Mesodermal cell (in vitro differentiated cells): ENCODE data around the gene IQGAP1.
"Not testable (repeated sequence)": the region's sequence is repeated elsewhere in the genome, so short reads cannot be mapped to it uniquely, and the experiment has no call there.

Source experiments
- H3K27ac ChIP-seq: 2 replicates; pipeline ENCODE4 v1.7.0; 2013; ENCODE audit warnings: mild to moderate bottlenecking, low read depth, low read length, moderate library complexity; ENCODE audit not compliant: severe bottlenecking
- H3K36me3 ChIP-seq: 2 replicates; pipeline ENCODE4 v1.7.1; 2013; ENCODE audit warnings: mild to moderate bottlenecking, low read length, moderate library complexity; ENCODE audit not compliant: control insufficient read depth, insufficient read depth
- H3K4me1 ChIP-seq: one replicate; pipeline ENCODE4 v1.7.1; 2013; ENCODE audit warnings: mild to moderate bottlenecking, low read length; ENCODE audit not compliant: insufficient read depth, control insufficient read depth, poor library complexity, severe bottlenecking
- H3K4me3 ChIP-seq: 2 replicates; pipeline ENCODE4 v1.7.0; 2013; ENCODE audit warnings: low read length, control low read depth, mild to moderate bottlenecking; ENCODE audit not compliant: insufficient read depth, poor library complexity, severe bottlenecking; ENCODE audit errors: extremely low read depth
- H3K9me3 ChIP-seq: 2 replicates; pipeline ENCODE4 v1.7.1; 2013; ENCODE audit warnings: mild to moderate bottlenecking, low read length, moderate library complexity; ENCODE audit not compliant: control insufficient read depth
- WGBS, 2 experiments: methylation state at CpG; one replicate each; pipeline ENCODE4 v1.1.5; 2013; ENCODE audit warnings: missing lambda C conversion rate in 2 of 2; ENCODE audit not compliant: insufficient coverage in 2 of 2; 5-methylcytosine and 5-hydroxymethylcytosine counted together

The IQGAP1 gene

GRCh38 chr15:90489514-90489913 lies 101.5 kb downstream of the IQGAP1 start:
- Histone ChIP-seq H3K4me3 (no peak overlapping the region), H3K4me1 (no peaks in the 10 kb centered on the region), H3K9me3 (no peaks in the 10 kb centered on the region), H3K27ac (no peak overlapping the region), H3K36me3 (peaks cover 87% of the 10 kb centered on the region)
- whole genome bisulfite sequencing, 2 experiments: 80% methylated on average over 1 of the region's 1 CpG; no CpG with 5 or more reads in 1 of the 2 experiments

- H3K4me3 ChIP-seq: no peak overlapping the region
Measured at GRCh38 chr15:90489944-90490343, 101.9 kb downstream of the IQGAP1 start.

GRCh38 chr15:90493647-90494046 lies 105.6 kb downstream of the IQGAP1 start:
- Histone ChIP-seq H3K9me3 (no peaks in the 10 kb centered on the region), H3K4me3 (no peak overlapping the region), H3K4me1 (peaks cover 5% of the 10 kb centered on the region), H3K27ac (no peak overlapping the region), H3K36me3 (peaks cover 89% of the 10 kb centered on the region)

More at GRCh38 chr15:90489944-90490343, 101.9 kb downstream of the IQGAP1 start:
- WGBS, 2 experiments: 100% methylated on average over 1 to 2 of the region's 2 CpGs
- Histone ChIP-seq H3K36me3 (peaks cover 87% of the 10 kb centered on the region), H3K9me3 (no peaks in the 10 kb centered on the region), H3K4me1 (no peaks in the 10 kb centered on the region), H3K27ac (no peak overlapping the region)

- Histone ChIP-seq H3K27ac (no peak overlapping the region), H3K9me3 (no peaks in the 10 kb centered on the region), H3K4me3 (no peak overlapping the region), H3K36me3 (peaks cover 95% of the 10 kb centered on the region), H3K4me1 (peaks cover 5% of the 10 kb centered on the region)
- WGBS, 2 experiments: 90 to 100% methylated on average over 1 to 2 of the region's 3 CpGs
Measured at GRCh38 chr15:90495067-90495466, 107.0 kb downstream of the IQGAP1 start.

- H3K4me3 ChIP-seq: no peak overlapping the region
- no peak overlapping the region for H3K27ac ChIP-seq
- H3K36me3 ChIP-seq: peaks cover 93% of the 10 kb centered on the region
- H3K4me1 ChIP-seq: peaks cover 5% of the 10 kb centered on the region
- no peaks in the 10 kb centered on the region for H3K9me3 ChIP-seq
- 78 to 89% methylated on average over 1 of the region's 3 CpGs for WGBS, 2 experiments
Measured at GRCh38 chr15:90496791-90497190, 108.7 kb downstream of the IQGAP1 start.

- Histone ChIP-seq H3K4me3 (no peak overlapping the region), H3K4me1 (peaks cover 5% of the 10 kb centered on the region), H3K36me3 (peaks cover 93% of the 10 kb centered on the region), H3K9me3 (no peaks in the 10 kb centered on the region), H3K27ac (no peak overlapping the region)
- WGBS, 2 experiments: 97 to 100% methylated on average over 3 of the region's 3 CpGs
Measured at GRCh38 chr15:90497376-90497775, 109.3 kb downstream of the IQGAP1 start.

- Histone ChIP-seq H3K4me3 (no peak overlapping the region), H3K4me1 (peaks cover 5% of the 10 kb centered on the region), H3K27ac (no peak overlapping the region), H3K36me3 (peaks cover 93% of the 10 kb centered on the region), H3K9me3 (no peaks in the 10 kb centered on the region)
- WGBS, 2 experiments: 88 to 89% methylated on average over 4 of the region's 6 CpGs
Measured at GRCh38 chr15:90497912-90498311, 109.9 kb downstream of the IQGAP1 start.

- Histone ChIP-seq H3K27ac (no peak overlapping the region), H3K9me3 (no peaks in the 10 kb centered on the region), H3K4me3 (no peak overlapping the region), H3K36me3 (peaks cover 74% of the 10 kb centered on the region), H3K4me1 (peaks cover 5% of the 10 kb centered on the region)
- 93% methylated on average over 2 of the region's 2 CpGs; no CpG with 5 or more reads in 1 of the 2 experiments for WGBS, 2 experiments
Measured at GRCh38 chr15:90500171-90500570, 112.1 kb downstream of the IQGAP1 start.

- H3K4me1 ChIP-seq: no peaks in the 10 kb centered on the region
- peaks cover 60% of the 10 kb centered on the region for H3K36me3 ChIP-seq
- no peak overlapping the region for H3K27ac ChIP-seq
- WGBS, 2 experiments: 90% methylated on average over 3 of the region's 4 CpGs; no CpG with 5 or more reads in 1 of the 2 experiments
- no peaks in the 10 kb centered on the region for H3K9me3 ChIP-seq
- no peak overlapping the region for H3K4me3 ChIP-seq
Measured at GRCh38 chr15:90501898-90502297, 113.9 kb downstream of the IQGAP1 start.

- not testable (repeated sequence) for H3K9me3 ChIP-seq, H3K27ac ChIP-seq, H3K4me3 ChIP-seq, H3K36me3 ChIP-seq, H3K4me1 ChIP-seq
- WGBS, 2 experiments: 91 to 93% methylated on average over 13 to 20 of the region's 29 CpGs
Measured at GRCh38 chr15:90510781-90511180, 122.7 kb downstream of the IQGAP1 start.

- H3K4me3 ChIP-seq, H3K4me1 ChIP-seq, H3K27ac ChIP-seq, H3K36me3 ChIP-seq, H3K9me3 ChIP-seq: not testable (repeated sequence)
- WGBS, 2 experiments: 94 to 95% methylated on average over 5 to 7 of the region's 13 CpGs
Measured at GRCh38 chr15:90511211-90511618, 123.2 kb downstream of the IQGAP1 start.
